UCSD-AML1 (cell line): ENCODE data around the gene HPRT1.
A peak's percentile ranks its signal among the peaks of the same experiment; 100 is the strongest.
"Not testable (repeated sequence)": the region's sequence is repeated elsewhere in the genome, so short reads cannot be mapped to it uniquely, and the experiment has no call there.

ENCODE experiments used
- DNase-seq: peaks from one replicate; lab custom pipeline; 2025; ENCODE audit not compliant: unreplicated experiment; lab: John Stamatoyannopoulos, UW

The HPRT1 gene

DNA sequence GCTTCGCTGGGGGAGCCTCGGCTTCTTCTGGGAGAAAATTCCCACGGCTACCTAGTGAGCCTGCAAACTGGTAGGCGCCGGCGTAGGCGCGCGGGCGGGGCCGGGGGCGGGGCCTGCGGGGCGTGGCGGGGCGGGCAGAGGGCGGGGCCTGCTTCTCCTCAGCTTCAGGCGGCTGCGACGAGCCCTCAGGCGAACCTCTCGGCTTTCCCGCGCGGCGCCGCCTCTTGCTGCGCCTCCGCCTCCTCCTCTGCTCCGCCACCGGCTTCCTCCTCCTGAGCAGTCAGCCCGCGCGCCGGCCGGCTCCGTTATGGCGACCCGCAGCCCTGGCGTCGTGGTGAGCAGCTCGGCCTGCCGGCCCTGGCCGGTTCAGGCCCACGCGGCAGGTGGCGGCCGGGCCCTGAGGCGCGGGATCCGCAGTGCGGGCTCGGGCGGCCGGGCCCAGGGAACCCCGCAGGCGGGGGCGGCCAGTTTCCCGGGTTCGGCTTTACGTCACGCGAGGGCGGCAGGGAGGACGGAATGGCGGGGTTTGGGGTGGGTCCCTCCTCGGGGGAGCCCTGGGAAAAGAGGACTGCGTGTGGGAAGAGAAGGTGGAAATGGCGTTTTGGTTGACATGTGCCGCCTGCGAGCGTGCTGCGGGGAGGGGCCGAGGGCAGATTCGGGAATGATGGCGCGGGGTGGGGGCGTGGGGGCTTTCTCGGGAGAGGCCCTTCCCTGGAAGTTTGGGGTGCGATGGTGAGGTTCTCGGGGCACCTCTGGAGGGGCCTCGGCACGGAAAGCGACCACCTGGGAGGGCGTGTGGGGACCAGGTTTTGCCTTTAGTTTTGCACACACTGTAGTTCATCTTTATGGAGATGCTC lies at the start of gene HPRT1:
Gene HPRT1 (plus strand): TSS at position 161 of the 857 bp plus-strand sequence. CDS start 147 bp downstream, at position 308.
- DNase-seq: peak; percentile 81

DNA sequence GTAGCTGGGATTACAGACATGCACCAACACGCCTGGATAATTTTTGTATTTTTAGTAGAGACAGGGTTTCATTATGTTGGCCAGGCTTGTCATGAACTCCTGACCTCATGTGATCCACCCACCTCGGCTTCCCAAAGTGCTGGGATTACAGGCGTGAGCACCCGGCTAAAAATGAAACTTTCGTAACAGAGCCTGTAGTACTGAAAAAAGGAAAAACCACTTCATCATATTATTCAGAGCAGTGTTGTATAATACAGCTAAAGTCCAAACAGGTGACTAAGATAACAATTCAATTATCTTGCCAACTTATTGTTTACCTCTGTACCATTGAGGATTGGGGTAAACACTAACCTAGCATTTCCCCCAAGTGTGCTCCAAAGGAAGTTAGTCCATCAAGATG lies 43.9 kb upstream of the HPRT1 start:
- DNase-seq: no peak

- no peak for DNase-seq
Measured at GRCh38 chrX:134418317-134419113, 41.5 kb upstream of the HPRT1 start.

DNA sequence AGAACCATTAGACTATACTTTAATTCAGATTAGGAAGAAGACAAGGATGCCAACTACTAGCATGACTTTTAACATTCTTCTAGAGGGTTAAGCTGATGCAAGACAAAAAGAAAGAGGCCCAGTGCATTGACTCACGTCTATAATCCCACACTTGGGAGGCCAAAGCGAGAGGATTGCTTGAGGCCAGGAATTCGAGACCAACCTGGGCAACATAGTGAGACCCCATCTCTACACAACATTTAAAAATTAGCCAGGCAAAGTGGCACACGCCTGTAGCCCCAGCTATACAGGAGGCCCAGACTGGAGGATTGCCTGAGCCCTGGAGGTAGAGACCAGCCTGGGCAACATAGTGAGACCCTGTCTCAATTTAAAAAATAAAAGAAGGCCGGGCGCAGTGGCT lies 40.2 kb upstream of the HPRT1 start:
- no peak for DNase-seq

DNA sequence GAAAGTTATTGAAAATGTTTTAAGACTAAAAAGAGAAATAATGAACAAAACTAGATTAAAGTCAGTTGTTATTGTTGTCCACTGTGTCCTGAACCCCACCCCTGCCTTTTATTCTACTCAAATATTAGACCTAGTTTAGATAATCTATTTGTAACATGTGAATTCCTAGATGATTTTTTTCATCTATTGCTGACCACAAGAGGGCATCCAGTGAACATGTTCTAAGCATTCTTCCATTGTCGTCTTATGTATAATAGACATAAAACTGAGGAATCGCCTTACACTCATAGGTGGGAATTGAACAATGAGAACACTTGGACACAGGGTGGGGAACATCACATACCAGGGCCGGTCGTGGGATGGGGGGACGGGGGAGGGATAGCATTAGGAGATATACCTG lies 36.4 kb upstream of the HPRT1 start:
- no peak for DNase-seq

- DNase-seq: no peak
Measured at GRCh38 chrX:134426281-134426680, 33.7 kb upstream of the HPRT1 start.

DNA sequence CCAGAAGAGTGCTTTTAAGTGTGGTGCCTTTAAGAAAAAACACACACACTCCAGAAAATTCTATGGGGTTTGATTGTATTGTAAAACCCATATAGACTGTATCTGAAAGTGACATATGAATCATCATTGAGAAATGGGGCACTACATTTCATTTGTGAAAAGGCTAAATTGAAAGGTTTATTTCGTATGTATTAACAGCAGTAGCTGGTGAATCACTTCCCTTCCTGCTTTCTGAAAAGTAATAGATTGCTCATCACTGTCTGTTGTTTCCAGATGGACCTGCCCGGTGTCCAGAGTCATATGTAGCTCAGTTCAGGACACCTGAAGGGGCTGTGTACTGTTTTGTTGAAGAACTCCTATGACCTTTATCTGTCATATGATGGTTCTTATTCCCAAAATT lies 28.1 kb upstream of the HPRT1 start:
- DNase-seq: no peak

GRCh38 chrX:134435894-134436293 lies 24.1 kb upstream of the HPRT1 start:
- no peak for DNase-seq

DNA sequence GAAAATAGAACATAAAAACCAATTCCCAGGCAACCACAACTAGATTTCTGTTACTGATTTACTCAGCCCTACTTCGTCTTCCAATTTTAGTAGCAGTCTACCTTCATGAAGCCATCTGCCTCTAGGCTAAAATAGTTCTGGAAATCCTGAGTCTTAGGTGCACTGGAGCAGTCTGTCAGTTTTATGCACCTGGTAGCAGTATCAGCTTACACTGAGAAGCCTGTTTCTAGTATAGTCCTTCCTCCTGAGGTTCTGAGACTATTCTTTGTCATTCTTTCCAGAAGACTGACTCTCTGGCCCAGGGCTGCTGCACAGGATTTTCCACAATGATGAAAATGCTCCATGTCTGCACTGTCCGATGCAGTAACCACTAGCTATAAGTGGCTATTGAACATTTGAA lies 16.9 kb upstream of the HPRT1 start:
- DNase-seq: no peak

GRCh38 chrX:134443461-134443860 lies 16.5 kb upstream of the HPRT1 start:
- no peak for DNase-seq

DNA sequence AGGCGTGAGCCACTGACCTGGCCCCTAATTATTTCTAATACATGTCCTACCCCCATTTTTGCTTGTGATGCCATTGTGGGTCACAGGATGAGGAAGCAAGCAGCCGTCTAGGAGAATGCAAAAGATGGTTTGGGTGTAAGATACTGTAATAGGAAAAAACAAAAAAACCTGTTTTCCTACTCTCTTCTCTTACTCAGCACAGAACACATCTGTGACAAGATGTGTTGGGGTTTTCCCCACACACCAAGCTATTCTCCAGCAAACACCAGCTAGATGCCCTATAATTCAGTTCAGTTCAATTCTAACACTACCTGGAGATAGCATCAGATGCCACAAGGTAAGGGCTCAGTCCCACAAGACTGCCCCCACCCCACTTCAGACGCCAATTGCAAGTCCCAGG lies 15.3 kb upstream of the HPRT1 start:
- no peak for DNase-seq

DNA sequence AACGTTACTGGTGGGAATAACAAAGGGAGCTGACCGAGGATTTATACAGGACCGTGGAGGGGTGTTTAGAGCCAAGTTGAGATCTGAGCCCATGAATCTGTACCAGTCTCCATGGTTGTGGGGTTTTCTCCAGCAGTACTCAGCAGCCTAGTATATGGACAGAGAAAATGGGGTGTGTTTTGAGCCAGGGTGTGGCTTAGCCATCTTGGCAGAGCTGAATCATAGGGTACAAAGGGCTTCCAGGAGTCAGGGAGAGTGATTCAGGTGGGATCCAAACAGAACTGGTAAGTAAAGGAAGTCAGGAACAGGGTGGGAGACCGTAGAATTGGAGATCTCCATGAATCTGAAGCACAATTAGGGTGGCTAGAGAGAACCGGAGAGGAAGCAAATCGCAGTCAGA lies 7.4 kb upstream of the HPRT1 start:
- no peak for DNase-seq

DNA sequence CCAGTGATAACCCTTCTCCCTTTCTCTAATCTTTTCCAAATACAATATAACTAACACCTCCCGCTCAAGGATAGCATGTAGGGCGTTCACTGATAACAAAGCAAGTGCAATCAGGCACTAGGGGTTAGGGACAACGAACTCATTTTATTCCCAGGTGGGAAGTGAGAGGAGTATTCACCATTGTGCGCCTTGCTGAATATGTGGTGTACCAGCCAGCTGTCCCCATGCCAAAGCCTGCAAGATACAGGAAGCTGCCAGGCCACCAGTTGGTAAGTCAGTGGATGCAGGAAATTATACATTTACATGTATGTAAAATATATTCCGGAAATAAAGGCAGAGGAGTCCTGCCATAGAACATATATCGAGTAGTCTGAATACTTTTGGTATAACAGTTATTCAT lies 6.3 kb upstream of the HPRT1 start:
- no peak for DNase-seq

- DNase-seq: no peak
Measured at GRCh38 chrX:134454506-134454905, 5.5 kb upstream of the HPRT1 start.

GRCh38 chrX:134457708-134458107 lies 2.3 kb upstream of the HPRT1 start:
- no peak for DNase-seq

GRCh38 chrX:134459683-134460004 lies 321 bp upstream of the HPRT1 start:
- no peak for DNase-seq

GRCh38 chrX:134460862-134461220 lies 876 bp downstream of the HPRT1 start:
- no peak for DNase-seq

GRCh38 chrX:134461437-134461836 lies 1.5 kb downstream of the HPRT1 start:
- DNase-seq: no peak

- DNase-seq: no peak
Measured at GRCh38 chrX:134462927-134463326, 3.0 kb downstream of the HPRT1 start.

GRCh38 chrX:134464453-134464852 lies 4.5 kb downstream of the HPRT1 start:
- not testable (repeated sequence) for DNase-seq

DNA sequence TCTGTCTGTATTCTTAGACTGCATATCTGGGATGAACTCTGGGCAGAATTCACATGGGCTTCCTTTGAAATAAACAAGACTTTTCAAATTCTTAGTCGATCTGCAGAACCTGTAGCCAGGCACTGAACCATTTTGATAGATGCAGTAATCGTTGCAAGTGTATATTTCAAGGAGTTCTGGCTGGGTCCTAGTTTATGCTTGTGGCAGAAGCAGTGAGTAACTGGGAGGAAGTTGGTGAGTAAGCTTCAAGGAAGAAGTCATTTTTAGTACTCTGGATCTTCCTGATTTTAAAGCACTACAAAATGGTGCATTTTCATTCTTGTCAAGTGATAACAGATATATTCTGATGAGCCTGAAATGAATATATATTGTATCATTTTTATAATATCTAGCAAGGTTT lies 9.5 kb downstream of the HPRT1 start:
- no peak for DNase-seq

DNA sequence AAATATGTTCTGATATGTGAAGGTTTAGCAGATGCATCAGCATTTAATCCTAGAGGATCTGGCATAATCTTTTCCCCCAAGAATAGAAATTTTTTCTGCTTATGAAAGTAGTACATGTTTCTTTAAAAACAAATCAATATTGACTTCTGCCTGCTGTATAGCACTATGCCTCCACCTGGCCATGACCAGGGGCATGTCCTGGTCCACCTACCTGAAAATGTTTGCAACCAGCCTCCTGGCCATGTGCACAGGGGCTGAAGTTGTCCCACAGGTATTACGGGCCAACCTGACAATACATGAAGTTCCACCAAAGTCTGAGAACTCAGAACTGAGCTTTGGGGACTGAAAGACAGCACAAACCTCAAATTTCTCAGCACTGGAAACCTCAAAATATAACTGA lies 10.0 kb downstream of the HPRT1 start:
- DNase-seq: no peak

- DNase-seq: no peak
Measured at GRCh38 chrX:134472041-134472440, 12.1 kb downstream of the HPRT1 start.
